Spleen (tissue), 7 donors: ENCODE measurements around the gene GPR161.

Source experiments
- CTCF ChIP-seq, 11 experiments: fragments of 200-600 bp in 7 of 11; fragments of 450-650 bp in 4 of 11; sonication (generic) in 4 of 11; IDR thresholded peaks in 8 of 11; conservative IDR thresholded peaks in 3 of 11; 1 replicate in 7 of 11; 2 replicates in 4 of 11; pipeline versions ENCODE4 v1.4.0 to v1.8.0; 2016 to 2021; ENCODE audit warnings: antibody characterized with exemption in 11 of 11, inconsistent platforms in 4 of 11, mild to moderate bottlenecking in 1 of 11
- POLR2A ChIP-seq, 3 donors: fragments of 450-650 bp; IDR thresholded peaks; one replicate each; pipeline ENCODE4 v1.5.1; 2017; ENCODE audit warnings: antibody characterized with exemption in 3 of 3, mild to moderate bottlenecking in 1 of 3
- POLR2AphosphoS5 ChIP-seq, 3 donors: sonication (generic); formaldehyde crosslinking; IDR thresholded peaks; one replicate each; pipeline ENCODE4 v1.5.1; 2017; ENCODE audit warnings: antibody characterized with exemption in 3 of 3
- donor health status: DM: no; HTN: no; CAD: no; lungs with moderate emphysema.
- donor health status: DM: no; HTN: no; CAD: no.
- donor health status: DM: no; HTN: no; CAD: no.

- TF ChIP-seq POLR2A (IDR thresholded peaks at IDR 0.05) (no peak), CTCF (IDR thresholded peaks at IDR 0.05 in 8 of 11, conservative IDR thresholded peaks at IDR 0.05 in 3 of 11) (no peak), POLR2AphosphoS5 (IDR thresholded peaks at IDR 0.05) (no peak)
Measured at GRCh38 chr1:168031198-168031597, 105.5 kb downstream of the GPR161 start.
